GM12865 (cell line): ENCODE results near the gene CDRT15.
"Not testable (repeated sequence)": the region's sequence is repeated elsewhere in the genome, so short reads cannot be mapped to it uniquely, and the experiment has no call there.

Source experiments
- DNase-seq: peaks from one replicate; pipeline ENCODE4 v3.0.0; 2010; ENCODE audit warnings: low read depth
- H3K4me3 ChIP-seq: 2 replicates; pipeline ENCODE4 v1.5.1; 2011; ENCODE audit warnings: mild to moderate bottlenecking, low read depth, low read length, control low read depth
- TF ChIP-seq, protein P1 (sequence below): IDR thresholded peaks from 2 replicates; pipeline ENCODE4 v1.5.1; 2011; ENCODE audit warnings: low read length, control low read depth, low read depth, inconsistent platforms; ENCODE audit not compliant: insufficient read depth; ENCODE audit errors: missing control alignments

The CDRT15 gene

DNA sequence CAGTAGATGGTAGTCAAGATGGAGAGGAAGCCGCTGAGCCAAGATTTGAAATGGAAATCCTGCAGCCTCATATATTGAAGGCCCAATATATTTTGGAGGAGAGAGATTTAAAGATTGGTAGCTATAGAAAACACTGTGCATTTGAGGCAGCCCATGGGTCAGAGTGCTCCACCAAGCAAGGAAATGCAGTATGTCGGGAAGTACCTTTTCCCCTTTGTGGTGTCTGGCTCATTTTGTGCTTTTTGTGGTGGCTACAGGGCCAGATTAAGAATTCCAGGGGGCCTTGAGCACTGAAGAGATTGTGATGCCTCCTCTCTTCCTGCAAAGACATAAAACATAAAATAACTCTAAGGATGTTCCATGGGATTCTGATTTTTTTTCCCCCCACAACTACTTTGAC lies 39.6 kb downstream of the CDRT15 start:
- no peak overlapping the region for H3K4me3 ChIP-seq
- TF ChIP-seq, protein P1, sequence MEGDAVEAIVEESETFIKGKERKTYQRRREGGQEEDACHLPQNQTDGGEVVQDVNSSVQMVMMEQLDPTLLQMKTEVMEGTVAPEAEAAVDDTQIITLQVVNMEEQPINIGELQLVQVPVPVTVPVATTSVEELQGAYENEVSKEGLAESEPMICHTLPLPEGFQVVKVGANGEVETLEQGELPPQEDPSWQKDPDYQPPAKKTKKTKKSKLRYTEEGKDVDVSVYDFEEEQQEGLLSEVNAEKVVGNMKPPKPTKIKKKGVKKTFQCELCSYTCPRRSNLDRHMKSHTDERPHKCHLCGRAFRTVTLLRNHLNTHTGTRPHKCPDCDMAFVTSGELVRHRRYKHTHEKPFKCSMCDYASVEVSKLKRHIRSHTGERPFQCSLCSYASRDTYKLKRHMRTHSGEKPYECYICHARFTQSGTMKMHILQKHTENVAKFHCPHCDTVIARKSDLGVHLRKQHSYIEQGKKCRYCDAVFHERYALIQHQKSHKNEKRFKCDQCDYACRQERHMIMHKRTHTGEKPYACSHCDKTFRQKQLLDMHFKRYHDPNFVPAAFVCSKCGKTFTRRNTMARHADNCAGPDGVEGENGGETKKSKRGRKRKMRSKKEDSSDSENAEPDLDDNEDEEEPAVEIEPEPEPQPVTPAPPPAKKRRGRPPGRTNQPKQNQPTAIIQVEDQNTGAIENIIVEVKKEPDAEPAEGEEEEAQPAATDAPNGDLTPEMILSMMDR: no peak
- no peak for DNase-seq

DNA sequence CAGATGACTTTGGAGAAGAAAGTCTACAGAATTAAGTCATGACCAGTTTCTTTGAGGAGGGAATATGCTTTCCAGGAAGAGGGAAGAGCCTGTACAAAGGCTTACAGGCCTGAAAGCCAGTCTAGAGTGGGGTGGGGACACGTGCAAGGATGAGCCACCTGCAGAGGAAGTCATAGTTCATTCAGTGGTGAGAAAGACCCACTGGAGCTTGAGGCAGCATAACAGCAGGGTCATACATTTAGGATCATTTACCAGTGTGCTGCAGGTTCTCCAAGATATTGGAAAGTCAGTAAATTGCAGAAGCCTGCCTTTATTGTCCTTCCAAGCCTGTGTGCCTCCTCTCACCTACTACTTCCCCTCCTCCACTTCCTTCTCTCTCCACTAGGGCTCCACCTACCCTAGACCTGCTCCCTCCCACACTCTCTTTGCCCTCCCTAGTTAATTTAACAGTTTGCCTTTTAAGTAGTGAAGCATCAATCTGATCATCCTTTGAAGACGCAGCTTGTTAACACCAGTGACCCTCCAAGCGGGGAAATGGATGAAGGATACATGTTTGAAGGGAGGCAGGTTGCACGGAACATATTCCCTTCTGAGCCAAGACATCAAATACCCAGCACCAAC lies 40.2 kb downstream of the CDRT15 start:
- no peak for DNase-seq
- no peak overlapping the region for H3K4me3 ChIP-seq
- TF ChIP-seq, protein P1: peak; percentile 20

DNA sequence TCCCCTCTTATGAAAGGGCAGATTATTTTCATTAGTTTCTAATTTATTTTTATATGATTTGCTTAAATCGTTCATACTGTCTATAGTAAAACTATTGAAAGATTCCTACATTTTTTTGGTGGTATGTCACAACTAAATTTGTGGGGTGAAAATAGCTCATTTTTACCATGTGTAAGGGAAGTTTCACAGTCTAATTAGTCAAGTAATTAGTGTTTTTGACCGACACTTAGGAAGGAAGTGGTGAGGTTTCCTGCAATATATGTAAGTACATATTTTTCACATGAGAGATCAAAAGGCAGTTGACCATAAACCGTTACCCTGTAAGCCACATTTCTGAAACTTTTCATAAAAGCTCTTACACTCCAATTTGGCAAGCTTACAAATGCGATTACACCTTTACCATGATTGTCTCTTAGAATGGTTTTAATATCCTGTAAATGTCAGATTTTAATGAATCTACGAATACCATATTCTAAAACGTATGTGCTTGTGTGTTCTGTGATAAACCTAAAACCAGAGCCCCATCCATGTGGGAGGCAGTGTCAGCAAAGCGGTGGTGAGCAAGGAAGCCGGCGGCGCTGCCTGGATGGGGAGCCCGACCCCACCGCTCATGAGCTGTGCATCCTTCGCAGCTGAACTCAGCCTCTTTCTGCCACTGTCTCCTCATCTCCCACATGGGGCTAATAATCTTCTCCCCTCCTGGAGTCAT lies 43.9 kb downstream of the CDRT15 start:
- DNase-seq, H3K4me3 ChIP-seq: not testable (repeated sequence)

DNA sequence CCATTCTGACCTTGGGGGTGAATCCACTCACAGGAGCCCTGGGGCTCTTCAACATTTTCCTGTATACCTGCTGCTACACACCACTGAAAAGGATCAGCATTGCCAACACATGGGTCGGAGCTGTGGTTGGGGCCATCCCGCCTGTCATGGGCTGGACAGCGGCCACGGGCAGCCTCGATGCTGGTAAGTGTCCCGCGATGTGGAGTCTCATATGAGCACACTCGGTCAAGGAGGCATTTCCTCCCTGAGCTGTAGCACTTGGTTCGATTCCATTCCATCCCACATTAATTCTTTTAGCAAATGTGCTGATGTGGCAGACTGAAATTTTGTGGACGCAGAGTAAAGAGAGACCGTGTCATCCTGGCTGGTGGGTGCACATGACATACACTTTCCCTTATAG lies 44.6 kb downstream of the CDRT15 start:
- not testable (repeated sequence) for DNase-seq

DNA sequence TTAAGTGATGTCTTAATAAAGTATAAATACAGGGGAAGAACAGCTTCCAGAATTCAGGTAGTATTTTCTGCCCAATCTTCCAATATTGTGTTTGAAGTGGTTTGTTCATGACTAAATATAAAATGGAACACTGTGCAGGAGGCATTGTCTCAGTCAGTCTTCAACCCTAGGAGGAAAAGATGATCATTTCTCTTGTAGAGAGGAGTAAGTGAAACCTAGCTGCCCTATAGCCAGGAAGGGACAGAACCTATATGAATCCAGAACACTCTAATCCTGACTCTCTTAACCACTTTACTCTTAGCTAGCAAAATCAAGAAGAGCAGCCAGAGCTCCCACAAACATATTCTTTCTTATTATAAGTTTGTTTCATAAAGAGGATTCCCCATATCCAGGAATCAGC lies 45.2 kb downstream of the CDRT15 start:
- DNase-seq, H3K4me3 ChIP-seq: not testable (repeated sequence)

More for the DNA sequence above, 44.6 kb downstream of the CDRT15 start:
- not testable (repeated sequence) for H3K4me3 ChIP-seq

DNA sequence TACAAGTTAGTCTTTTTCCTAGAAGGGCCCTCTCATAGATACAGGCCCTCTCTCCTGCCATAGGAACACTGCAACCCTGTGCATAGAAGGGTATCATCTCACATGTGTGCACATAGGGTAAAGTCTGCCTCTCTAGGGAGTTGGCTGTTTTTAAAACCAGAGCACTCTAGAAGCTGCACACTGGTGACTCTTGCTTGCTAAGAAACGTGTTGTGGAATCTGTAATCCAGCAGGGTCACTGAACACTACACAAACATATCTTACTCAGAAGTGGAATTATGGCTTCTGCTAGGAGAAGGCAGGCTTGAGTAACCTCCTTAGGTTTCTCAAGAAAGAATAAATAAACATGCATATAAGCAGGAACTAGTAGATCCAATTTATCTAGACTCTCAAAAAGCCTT lies 45.9 kb downstream of the CDRT15 start:
- DNase-seq, H3K4me3 ChIP-seq: not testable (repeated sequence)

DNA sequence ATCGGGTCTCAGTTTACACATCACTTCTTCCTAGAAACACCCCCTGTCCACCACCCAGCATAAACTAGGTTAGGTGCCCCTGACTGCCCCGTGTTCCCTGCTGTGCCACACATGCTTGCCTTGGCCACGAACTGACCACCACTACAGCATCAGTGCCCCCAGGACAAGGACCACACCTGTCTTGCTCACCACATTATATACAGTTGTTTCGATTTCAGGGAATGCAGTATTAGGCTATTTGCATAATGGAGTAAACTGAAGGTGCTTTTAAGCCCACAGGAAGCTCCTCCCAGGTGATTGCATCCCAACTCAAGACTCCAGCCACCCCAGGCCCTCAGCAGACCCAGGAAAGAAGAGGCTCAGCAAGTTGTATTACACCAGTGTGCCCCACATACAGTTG lies 50.2 kb downstream of the CDRT15 start:
- DNase-seq, H3K4me3 ChIP-seq: not testable (repeated sequence)
